ENCODE results near the gene RALGAPB.

- TF ChIP-seq CTCF (IDR thresholded peaks at IDR 0.05) (no peak), POLR2A (IDR thresholded peaks at IDR 0.05) (no peak)
Measured at GRCh38 chr20:38573413-38573812, 100.8 kb downstream of the RALGAPB start.
